ENCODE results near the gene CAST. TPM values are rescaled to one million over a fixed set of nuclear protein-coding genes. Genes with fewer than 3 reads are reported as not detected.
A peak's percentile ranks its signal among the peaks of the same experiment; 100 is the strongest.

The CAST gene
- total and polyA plus RNA-seq, 8 donors, result 54.0 to 458 (median 209) TPM

DNA sequence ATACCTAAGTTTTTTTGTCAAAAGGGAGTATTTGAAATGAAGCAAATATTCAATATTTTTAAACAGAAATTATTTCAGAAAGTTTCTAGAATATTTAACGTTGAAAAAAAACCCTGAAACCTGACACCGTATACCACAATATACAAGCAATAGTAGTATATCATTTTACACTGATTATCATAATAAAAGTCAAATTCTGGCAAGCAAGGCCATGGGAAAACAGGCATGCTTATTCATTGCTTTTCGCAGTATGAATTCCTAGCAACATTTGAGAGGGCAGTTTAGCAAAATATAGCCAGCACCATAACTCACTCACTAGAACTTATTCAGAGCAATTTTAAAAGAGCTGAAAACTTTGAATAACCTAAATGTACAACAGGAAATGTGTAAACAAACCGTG is 99.4 kb downstream of the CAST start:
- Histone ChIP-seq H3K4me3 (no peak overlapping the region), H3K27me3 (no peaks in the 10 kb centered on the region), H3K4me1 (peaks cover 0 to 15% (median 5%) of the 10 kb centered on the region in 4 donors), H3K9me3 (no peaks in the 10 kb centered on the region), H3K27ac (no peak overlapping the region), H3K36me3 (peaks cover 36 to 90% (median 78%) of the 10 kb centered on the region in 4 donors)
- WGBS, 5 donors, result 62 to 67% (median 66%) methylated on average over 4 of the region's 4 CpGs
- no peak for DNase-seq
- intact Hi-C loops (cut with DNase I; ENCODE audit: low total_unique reads), result no loop called here
- TF ChIP-seq, protein P1, sequence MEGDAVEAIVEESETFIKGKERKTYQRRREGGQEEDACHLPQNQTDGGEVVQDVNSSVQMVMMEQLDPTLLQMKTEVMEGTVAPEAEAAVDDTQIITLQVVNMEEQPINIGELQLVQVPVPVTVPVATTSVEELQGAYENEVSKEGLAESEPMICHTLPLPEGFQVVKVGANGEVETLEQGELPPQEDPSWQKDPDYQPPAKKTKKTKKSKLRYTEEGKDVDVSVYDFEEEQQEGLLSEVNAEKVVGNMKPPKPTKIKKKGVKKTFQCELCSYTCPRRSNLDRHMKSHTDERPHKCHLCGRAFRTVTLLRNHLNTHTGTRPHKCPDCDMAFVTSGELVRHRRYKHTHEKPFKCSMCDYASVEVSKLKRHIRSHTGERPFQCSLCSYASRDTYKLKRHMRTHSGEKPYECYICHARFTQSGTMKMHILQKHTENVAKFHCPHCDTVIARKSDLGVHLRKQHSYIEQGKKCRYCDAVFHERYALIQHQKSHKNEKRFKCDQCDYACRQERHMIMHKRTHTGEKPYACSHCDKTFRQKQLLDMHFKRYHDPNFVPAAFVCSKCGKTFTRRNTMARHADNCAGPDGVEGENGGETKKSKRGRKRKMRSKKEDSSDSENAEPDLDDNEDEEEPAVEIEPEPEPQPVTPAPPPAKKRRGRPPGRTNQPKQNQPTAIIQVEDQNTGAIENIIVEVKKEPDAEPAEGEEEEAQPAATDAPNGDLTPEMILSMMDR (IDR thresholded peaks at IDR 0.05), result no peak
- TF ChIP-seq POLR2A (IDR thresholded peaks at IDR 0.05) (no peak), POLR2AphosphoS5 (IDR thresholded peaks at IDR 0.05) (no peak), EP300 (IDR thresholded peaks at IDR 0.05) (no peak)

DNA sequence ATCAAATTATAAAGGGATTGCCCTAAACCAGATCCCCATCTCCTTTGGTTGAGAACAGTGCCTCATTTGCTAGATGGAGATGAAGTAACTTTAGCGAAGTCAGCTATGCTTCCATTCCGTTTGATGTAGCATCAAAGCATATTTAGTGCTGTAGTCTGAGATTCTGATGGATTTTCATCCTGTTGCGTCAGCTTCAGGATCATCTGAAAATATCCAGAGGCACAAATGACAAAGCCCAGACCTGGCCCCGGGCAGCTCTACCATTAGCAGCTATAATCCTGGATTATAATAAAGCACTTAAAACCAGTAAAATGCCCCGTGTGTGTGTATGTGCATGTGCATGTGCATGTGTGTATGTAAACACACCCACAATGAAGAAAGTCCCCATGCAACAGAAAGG is 100.8 kb downstream of the CAST start:
- H3K4me1 ChIP-seq, result peaks cover 0 to 15% (median 3%) of the 10 kb centered on the region in 4 donors
- H3K27me3 ChIP-seq, result no peaks in the 10 kb centered on the region
- DNase-seq, result peak in 1 of 2 donors; percentile 55
- no peak for TF ChIP-seq EP300 (IDR thresholded peaks at IDR 0.05)
- no peak for TF ChIP-seq POLR2A (IDR thresholded peaks at IDR 0.05)
- peak in 1 of 3 donors; percentile 78 for TF ChIP-seq POLR2AphosphoS5 (IDR thresholded peaks at IDR 0.05)
- H3K4me3 ChIP-seq, result no peak overlapping the region
- H3K9me3 ChIP-seq, result no peaks in the 10 kb centered on the region
- intact Hi-C loops (cut with DNase I; ENCODE audit: low total_unique reads), result no loop called here
- peaks cover 37 to 90% (median 78%) of the 10 kb centered on the region in 4 donors for H3K36me3 ChIP-seq
- peak overlapping the region in 1 of 5 donors; percentile 31 for H3K27ac ChIP-seq
- 63 to 79% (median 76%) methylated on average over 5 of the region's 5 CpGs for WGBS, 5 donors

DNA sequence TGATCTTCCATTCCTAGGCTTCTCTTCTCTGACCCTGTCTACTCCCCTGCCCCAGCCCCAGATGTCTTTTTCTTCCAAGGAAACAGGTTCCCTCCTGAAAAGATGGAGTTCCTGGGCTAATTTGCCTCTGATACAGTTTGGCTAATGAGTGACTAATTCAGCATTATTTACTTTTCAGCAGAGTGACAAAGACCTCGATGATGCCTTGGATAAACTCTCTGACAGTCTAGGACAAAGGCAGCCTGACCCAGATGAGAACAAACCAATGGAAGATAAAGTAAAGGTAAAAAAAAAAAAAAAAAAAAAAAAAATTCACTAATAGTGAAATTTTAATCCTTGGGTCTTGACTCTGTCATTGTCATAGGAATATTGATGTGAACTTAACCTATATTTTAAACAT is 102.9 kb downstream of the CAST start:
- WGBS, 5 donors, result 29 to 46% (median 37%) methylated on average over 1 of the region's 1 CpG

DNA sequence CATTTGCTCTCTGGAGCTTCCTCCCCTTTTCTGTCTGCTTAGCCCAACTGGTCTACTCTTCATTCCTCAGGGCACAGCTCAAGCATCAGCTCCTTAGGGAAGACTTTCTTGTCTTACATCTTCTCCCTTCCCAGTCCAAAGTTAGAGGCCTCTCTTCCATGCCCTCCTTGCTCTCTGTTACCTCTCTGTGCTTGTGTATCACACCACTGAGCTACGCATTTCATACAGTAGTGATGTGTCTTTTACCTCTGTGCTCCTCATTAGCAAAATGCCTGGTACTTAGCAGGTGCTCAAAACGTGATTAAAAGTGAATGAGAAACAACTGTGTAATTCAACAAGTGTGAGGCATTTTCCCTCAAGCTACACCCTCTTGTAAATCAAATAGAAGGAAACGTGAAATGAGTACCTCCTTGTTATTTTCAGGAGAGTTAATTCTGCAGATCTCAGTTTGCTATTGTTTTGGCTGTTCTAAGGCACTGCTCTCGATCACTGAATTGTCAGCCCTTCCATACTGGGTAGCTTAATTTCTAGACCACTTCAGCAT is 106.6 kb downstream of the CAST start:
- Histone ChIP-seq H3K27me3 (no peaks in the 10 kb centered on the region), H3K4me3 (no peak overlapping the region), H3K27ac (no peak overlapping the region), H3K36me3 (peaks cover 68 to 100% (median 99%) of the 10 kb centered on the region in 4 donors), H3K9me3 (no peaks in the 10 kb centered on the region), H3K4me1 (peaks cover 0 to 22% (median 11%) of the 10 kb centered on the region in 4 donors)
- intact Hi-C loops (cut with DNase I; ENCODE audit: low total_unique reads), result no loop called here
- TF ChIP-seq POLR2AphosphoS5 (IDR thresholded peaks at IDR 0.05) (no peak), POLR2A (IDR thresholded peaks at IDR 0.05) (no peak), EP300 (IDR thresholded peaks at IDR 0.05) (no peak)
- TF ChIP-seq, protein P1 (IDR thresholded peaks at IDR 0.05), result no peak
- WGBS, 5 donors, result 67 to 73% (median 71%) methylated on average over 4 of the region's 4 CpGs
- no peak for DNase-seq

More for the DNA sequence above, 102.9 kb downstream of the CAST start:
- no peak for DNase-seq
- intact Hi-C loops (cut with DNase I; ENCODE audit: low total_unique reads), result no loop called here
- Histone ChIP-seq H3K27me3 (no peaks in the 10 kb centered on the region), H3K4me3 (no peak overlapping the region), H3K9me3 (no peaks in the 10 kb centered on the region), H3K27ac (no peak overlapping the region), H3K4me1 (peaks cover 0 to 15% (median 3%) of the 10 kb centered on the region in 4 donors), H3K36me3 (peaks cover 54 to 91% (median 84%) of the 10 kb centered on the region in 4 donors)
- no peak for TF ChIP-seq POLR2AphosphoS5 (IDR thresholded peaks at IDR 0.05)
- TF ChIP-seq POLR2A (IDR thresholded peaks at IDR 0.05), result no peak
- TF ChIP-seq, protein P1 (IDR thresholded peaks at IDR 0.05), result no peak
- TF ChIP-seq EP300 (IDR thresholded peaks at IDR 0.05), result no peak

DNA sequence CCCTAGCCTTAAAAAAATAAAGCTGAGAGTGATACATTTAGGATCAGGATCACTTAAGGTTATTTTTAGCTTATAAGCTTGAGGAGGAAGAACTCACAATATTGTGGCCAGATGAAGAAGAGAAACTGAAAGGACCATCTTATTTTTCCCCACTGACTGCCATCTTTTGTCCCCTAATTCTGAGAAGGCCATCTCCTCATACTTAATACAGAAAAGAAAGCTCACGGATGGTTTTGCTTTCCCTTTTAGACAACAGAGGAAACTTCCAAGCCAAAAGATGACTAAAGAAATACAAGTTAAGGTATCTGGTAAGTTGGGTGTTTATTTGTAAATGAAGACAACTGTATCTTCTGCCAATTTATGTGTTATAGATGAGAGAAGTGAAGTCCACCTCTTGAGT is 109.2 kb downstream of the CAST start:
- 57 to 82% (median 71%) methylated on average over 1 of the region's 1 CpG for WGBS, 5 donors
- Histone ChIP-seq H3K4me3 (no peak overlapping the region), H3K9me3 (no peaks in the 10 kb centered on the region), H3K27ac (peak overlapping the region in 1 of 5 donors; percentile 0), H3K27me3 (no peaks in the 10 kb centered on the region), H3K36me3 (peaks cover 71 to 100% (median 97%) of the 10 kb centered on the region in 4 donors), H3K4me1 (peaks cover 0 to 32% (median 6%) of the 10 kb centered on the region in 4 donors)
- no peak for DNase-seq
- no peak for TF ChIP-seq POLR2A (IDR thresholded peaks at IDR 0.05)
- no peak for TF ChIP-seq EP300 (IDR thresholded peaks at IDR 0.05)
- TF ChIP-seq POLR2AphosphoS5 (IDR thresholded peaks at IDR 0.05), result no peak
- TF ChIP-seq, protein P1 (IDR thresholded peaks at IDR 0.05), result no peak
- intact Hi-C loops (cut with DNase I; ENCODE audit: low total_unique reads), result no loop called here

Data from stomach (tissue), 9 donors.